Tibial nerve (tissue), 4 donors: ENCODE measurements around the gene KRTAP4-7. TPM values are rescaled to one million over a fixed set of nuclear protein-coding genes. Genes with fewer than 3 reads are reported as not detected.
"Not testable (repeated sequence)": the region's sequence is repeated elsewhere in the genome, so short reads cannot be mapped to it uniquely, and the experiment has no call there.

ENCODE experiments used
- DNase-seq, 2 donors: peaks; one replicate each; pipeline ENCODE4 v3.0.0-alpha.2; 2019; ENCODE audit warnings: low spot score in 2 of 2
- H3K27ac ChIP-seq, 4 donors: fragments of 200-600 bp; sonication (generic) in 3 of 4; one replicate each; pipeline ENCODE4 v1.5.1; 2017 to 2019; ENCODE audit warnings: mild to moderate bottlenecking in 1 of 4
- H3K27me3 ChIP-seq, 2 donors: fragments of 200-600 bp; sonication (generic) in 1 of 2; one replicate each; pipeline versions ENCODE4 v1.5.1 to v1.6.0; 2017 to 2019
- H3K36me3 ChIP-seq, 3 donors: fragments of 200-600 bp; sonication (generic); one replicate each; pipeline ENCODE4 v1.5.1; 2018 to 2019
- H3K4me1 ChIP-seq, 4 donors: fragments of 200-600 bp; sonication (generic) in 3 of 4; one replicate each; pipeline ENCODE4 v1.5.1; 2017 to 2019
- H3K4me3 ChIP-seq, 4 donors: fragments of 200-600 bp; sonication (generic) in 3 of 4; one replicate each; pipeline ENCODE4 v1.5.1; 2017 to 2019; ENCODE audit warnings: mild to moderate bottlenecking in 1 of 4, moderate library complexity in 1 of 4
- H3K9me3 ChIP-seq, 4 donors: fragments of 200-600 bp; sonication (generic) in 3 of 4; one replicate each; pipeline ENCODE4 v1.5.1; 2017 to 2019
- CTCF ChIP-seq, 5 experiments: fragments of 200-600 bp in 3 of 5; fragments of 450-650 bp in 2 of 5; sonication (generic) in 3 of 5; IDR thresholded peaks; one replicate each; pipeline ENCODE4 v1.5.1; 2016 to 2019; ENCODE audit warnings: antibody characterized with exemption in 5 of 5, mild to moderate bottlenecking in 3 of 5, moderate library complexity in 2 of 5
- EP300 ChIP-seq, 2 donors: sonication (generic); formaldehyde crosslinking; IDR thresholded peaks; one replicate each; pipeline ENCODE4 v1.6.1; 2017; ENCODE audit warnings: antibody characterized with exemption in 2 of 2, mild to moderate bottlenecking in 1 of 2
- POLR2A ChIP-seq, 2 donors: fragments of 450-650 bp; IDR thresholded peaks; one replicate each; pipeline ENCODE4 v1.6.1; 2017; ENCODE audit warnings: antibody characterized with exemption in 2 of 2, mild to moderate bottlenecking in 2 of 2, moderate library complexity in 2 of 2
- WGBS, 2 donors: methylation state at CpG; one replicate each; pipeline ENCODE4 v1.1.5; 2018; 5-methylcytosine and 5-hydroxymethylcytosine counted together
- total RNA-seq, 4 donors: library from RNA; depleted of rRNA; stranded (reverse); fragments of >200 nt; gene quantifications; one replicate each; pipeline ENCODE4 v1.1.0, GENCODE V29; 2016

Gene KRTAP4-7
- total RNA-seq, 4 donors from 2014 or later = not detected

DNA sequence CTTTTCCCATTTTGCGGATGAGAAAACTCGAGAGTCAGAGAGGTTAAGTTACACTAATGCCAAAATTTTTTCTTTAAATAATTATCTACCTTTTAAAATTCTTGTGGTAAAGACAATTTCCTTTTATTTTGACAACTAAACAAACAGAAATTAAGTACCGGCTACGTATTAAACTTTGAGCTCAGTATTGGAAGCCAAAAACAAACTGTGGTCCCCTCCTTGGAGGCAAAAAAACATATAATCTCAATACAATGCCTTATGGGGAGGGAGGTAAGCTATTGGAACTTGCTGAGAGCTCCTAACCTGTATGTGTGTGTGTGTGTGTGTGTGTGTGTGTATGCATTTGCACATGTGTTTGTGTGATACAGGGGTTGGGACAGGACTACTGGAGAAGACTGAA, 20.5 kb upstream of the KRTAP4-7 start:
- WGBS, 2 donors = 71 to 78% methylated on average over 4 of the region's 4 CpGs
- Histone ChIP-seq H3K36me3 (no peaks in the 10 kb centered on the region), H3K4me3 (no peak overlapping the region), H3K4me1 (peaks cover 0 to 15% (median 0%) of the 10 kb centered on the region in 4 donors), H3K27me3 (no peaks in the 10 kb centered on the region), H3K9me3 (no peaks in the 10 kb centered on the region), H3K27ac (no peak overlapping the region)
- DNase-seq = no peak
- TF ChIP-seq POLR2A (IDR thresholded peaks at IDR 0.05) (no peak), CTCF (IDR thresholded peaks at IDR 0.05) (no peak), EP300 (IDR thresholded peaks at IDR 0.05) (no peak)

DNA sequence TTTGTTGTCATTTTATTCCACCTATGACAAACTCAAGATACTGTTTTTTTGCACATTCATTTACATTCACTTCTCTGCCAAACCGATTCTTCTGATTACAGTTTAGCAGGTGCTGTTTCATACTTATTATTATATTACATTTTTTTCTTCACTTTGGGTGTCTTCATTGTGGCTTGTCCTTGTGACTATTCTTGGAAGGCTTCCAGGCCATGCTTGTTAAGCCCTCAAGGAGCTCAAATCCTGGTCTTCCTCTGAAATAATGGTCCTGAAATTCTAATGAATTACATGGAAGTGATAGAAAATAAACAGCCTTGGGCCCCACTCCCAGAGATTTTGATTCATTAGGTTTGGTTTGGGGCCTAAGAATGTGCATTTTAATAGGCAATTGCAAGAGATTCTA, 19.6 kb upstream of the KRTAP4-7 start:
- no peaks in the 10 kb centered on the region for H3K27me3 ChIP-seq
- TF ChIP-seq CTCF (IDR thresholded peaks at IDR 0.05) = no peak
- no peak for TF ChIP-seq EP300 (IDR thresholded peaks at IDR 0.05)
- TF ChIP-seq POLR2A (IDR thresholded peaks at IDR 0.05) = no peak
- no peak overlapping the region for H3K4me3 ChIP-seq
- no peak overlapping the region for H3K27ac ChIP-seq
- peaks cover 0 to 13% (median 0%) of the 10 kb centered on the region in 4 donors for H3K4me1 ChIP-seq
- no peaks in the 10 kb centered on the region for H3K9me3 ChIP-seq
- H3K36me3 ChIP-seq = no peaks in the 10 kb centered on the region
- no peak for DNase-seq
- WGBS, 2 donors = 85 to 88% methylated on average over 1 of the region's 1 CpG

GRCh38 chr17:41065016-41065689, 18.8 kb upstream of the KRTAP4-7 start:
- not testable (repeated sequence) for H3K27me3 ChIP-seq, H3K4me3 ChIP-seq, H3K27ac ChIP-seq, H3K4me1 ChIP-seq, H3K36me3 ChIP-seq, H3K9me3 ChIP-seq, DNase-seq
- 80 to 82% methylated on average over 7 of the region's 16 CpGs for WGBS, 2 donors

DNA sequence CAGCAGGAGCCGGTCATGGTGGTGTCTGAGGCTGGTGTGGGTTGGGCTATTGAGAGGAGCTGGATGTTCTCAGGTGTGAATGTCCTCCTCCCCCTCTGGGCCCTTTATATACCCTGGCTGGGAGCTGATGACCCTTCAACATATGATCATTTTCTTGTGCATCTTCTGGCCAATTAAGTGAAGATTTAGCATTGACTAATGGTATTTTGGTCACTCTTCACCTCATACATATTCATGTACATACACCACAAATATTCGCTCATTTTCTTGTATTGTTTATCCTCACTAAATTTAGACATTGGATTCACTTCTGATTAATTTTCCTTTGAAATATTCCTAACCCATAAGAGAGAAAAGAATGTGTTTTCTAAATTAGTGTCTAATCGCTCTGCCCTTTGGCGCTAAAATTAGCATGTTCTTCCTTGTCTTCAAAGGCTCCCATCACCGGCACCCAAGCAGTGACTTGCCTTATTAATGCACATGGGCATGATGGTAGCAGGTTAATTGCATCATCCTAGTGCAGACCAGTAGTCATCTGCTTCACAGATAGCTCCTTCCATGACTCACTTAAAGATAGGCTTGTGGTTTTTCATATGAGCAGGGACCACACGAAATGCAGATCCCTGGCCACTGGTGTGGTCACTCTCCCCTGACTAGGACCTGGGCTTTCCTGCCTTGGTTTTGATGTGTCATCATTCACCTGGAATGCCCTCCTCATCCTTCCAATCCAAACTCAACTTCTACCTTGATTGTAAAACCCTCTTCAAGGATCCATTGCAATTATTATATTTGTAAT, 17.9 kb upstream of the KRTAP4-7 start, which contains the start of gene KRTAP2-4:
KRTAP2-4 (minus strand) TSS at position 51 of the 796 bp plus-strand sequence; CDS start at position 17, 34 bp downstream.
- H3K4me3 ChIP-seq = no peak within 1 kb of the TSS
- H3K36me3 ChIP-seq = no peaks in the 10 kb centered on the region
- no peak within 1 kb of the TSS for H3K27ac ChIP-seq
- WGBS, 2 donors = 90 to 95% methylated on average over 5 to 6 of the region's 6 CpGs
- H3K4me1 ChIP-seq = no peaks in the 10 kb centered on the region
- H3K9me3 ChIP-seq = no peaks in the 10 kb centered on the region
- TF ChIP-seq CTCF (IDR thresholded peaks at IDR 0.05) = no peak
- TF ChIP-seq EP300 (IDR thresholded peaks at IDR 0.05) = no peak
- no peak for TF ChIP-seq POLR2A (IDR thresholded peaks at IDR 0.05)
- DNase-seq = no peak
- H3K27me3 ChIP-seq = no peaks in the 10 kb centered on the region

DNA sequence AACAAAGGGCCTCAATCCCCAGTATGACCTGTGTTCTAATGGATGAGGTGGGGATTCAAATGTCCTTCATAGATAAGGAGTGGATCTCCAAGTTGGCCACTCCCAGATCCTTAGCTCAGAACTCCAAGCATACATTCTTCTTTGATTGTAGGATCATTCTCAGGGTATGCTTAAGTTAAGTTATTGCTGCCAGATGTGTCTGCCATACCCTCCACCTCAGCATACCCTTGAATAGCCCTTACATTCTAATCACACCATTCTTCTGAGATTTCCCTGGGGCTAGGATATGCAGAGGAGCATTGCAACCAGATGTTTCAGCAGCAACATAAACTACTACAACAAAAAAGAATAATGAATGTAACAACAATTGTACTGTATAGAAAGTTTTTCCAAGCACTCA, 16.7 kb upstream of the KRTAP4-7 start:
- Histone ChIP-seq H3K9me3 (no peaks in the 10 kb centered on the region), H3K4me1 (no peaks in the 10 kb centered on the region), H3K27me3 (no peaks in the 10 kb centered on the region), H3K27ac (no peak overlapping the region), H3K36me3 (no peaks in the 10 kb centered on the region), H3K4me3 (no peak overlapping the region)
- DNase-seq = no peak
- TF ChIP-seq POLR2A (IDR thresholded peaks at IDR 0.05) = no peak

- Histone ChIP-seq H3K4me3 (no peak overlapping the region), H3K36me3 (no peaks in the 10 kb centered on the region), H3K27me3 (no peaks in the 10 kb centered on the region), H3K4me1 (no peaks in the 10 kb centered on the region), H3K9me3 (no peaks in the 10 kb centered on the region), H3K27ac (no peak overlapping the region)
- WGBS, 2 donors = 78 to 80% methylated on average over 3 of the region's 3 CpGs
- no peak for DNase-seq
- no peak for TF ChIP-seq POLR2A (IDR thresholded peaks at IDR 0.05)
- no peak for TF ChIP-seq EP300 (IDR thresholded peaks at IDR 0.05)
- TF ChIP-seq CTCF (IDR thresholded peaks at IDR 0.05) = no peak
These were observed 14.9 kb upstream of the KRTAP4-7 start for GRCh38 chr17:41069031-41069430.
